ENCODE data around the gene NPB. TPM values are rescaled to one million over a fixed set of nuclear protein-coding genes. Genes with fewer than 3 reads are reported as not detected.
"Not testable (repeated sequence)": the region's sequence is repeated elsewhere in the genome, so short reads cannot be mapped to it uniquely, and the experiment has no call there.

NPB gene
- total and polyA plus RNA-seq, 4 donors: 1.1 to 4.4 (median 3.0) TPM

- Histone ChIP-seq H3K4me1 (ENCODE audit: control insufficient read depth, insufficient read depth, low read length) (peaks cover 18% of the 10 kb centered on the region), H3K4me3 (ENCODE audit: low read depth, low read length) (peak overlapping the region; percentile 31), H3K36me3 (ENCODE audit: control insufficient read depth, insufficient read depth, low read length) (peaks cover 69% of the 10 kb centered on the region)
- H3K27ac ChIP-seq (ENCODE audit: low read depth, low read length); H3K27me3 ChIP-seq (ENCODE audit: control insufficient read depth, insufficient read depth, low read length); DNase-seq (ENCODE audit: low read depth in 4 of 6, low spot score in 6 of 6); H3K9me3 ChIP-seq (ENCODE audit: control insufficient read depth, insufficient read depth, low read length): not testable (repeated sequence)
- WGBS (ENCODE audit: insufficient coverage): 29% methylated on average over 9 of the region's 9 CpGs
These were observed 16.3 kb downstream of the NPB start for GRCh38 chr17:81918333-81918669.

- H3K4me1 ChIP-seq (ENCODE audit: control insufficient read depth, insufficient read depth, low read length): peaks cover 25% of the 10 kb centered on the region
- DNase-seq (ENCODE audit: low read depth in 4 of 6, low spot score in 6 of 6): no peak
- peaks cover 67% of the 10 kb centered on the region for H3K36me3 ChIP-seq (ENCODE audit: control insufficient read depth, insufficient read depth, low read length)
- H3K9me3 ChIP-seq (ENCODE audit: control insufficient read depth, insufficient read depth, low read length): no peaks in the 10 kb centered on the region
- no peak overlapping the region for H3K4me3 ChIP-seq (ENCODE audit: low read depth, low read length)
- no peaks in the 10 kb centered on the region for H3K27me3 ChIP-seq (ENCODE audit: control insufficient read depth, insufficient read depth, low read length)
- H3K27ac ChIP-seq (ENCODE audit: low read depth, low read length): no peak overlapping the region
- WGBS (ENCODE audit: insufficient coverage): 97% methylated on average over 12 of the region's 15 CpGs
These were observed 17.0 kb downstream of the NPB start for GRCh38 chr17:81918832-81919545.

- Histone ChIP-seq H3K9me3 (ENCODE audit: control insufficient read depth, insufficient read depth, low read length) (no peaks in the 10 kb centered on the region), H3K4me1 (ENCODE audit: control insufficient read depth, insufficient read depth, low read length) (peaks cover 42% of the 10 kb centered on the region), H3K4me3 (ENCODE audit: low read depth, low read length) (no peak overlapping the region), H3K27ac (ENCODE audit: low read depth, low read length) (no peak overlapping the region), H3K27me3 (ENCODE audit: control insufficient read depth, insufficient read depth, low read length) (no peaks in the 10 kb centered on the region), H3K36me3 (ENCODE audit: control insufficient read depth, insufficient read depth, low read length) (peaks cover 52% of the 10 kb centered on the region)
- 90% methylated on average over 20 of the region's 33 CpGs for WGBS (ENCODE audit: insufficient coverage)
- no peak for DNase-seq (ENCODE audit: low read depth in 4 of 6, low spot score in 6 of 6)
These were observed 18.8 kb downstream of the NPB start for GRCh38 chr17:81920612-81921536.

GRCh38 chr17:81921537-81921862 is 19.5 kb downstream of the NPB start:
- H3K36me3 ChIP-seq (ENCODE audit: control insufficient read depth, insufficient read depth, low read length): peaks cover 51% of the 10 kb centered on the region
- DNase-seq (ENCODE audit: low read depth in 4 of 6, low spot score in 6 of 6): no peak
- peaks cover 48% of the 10 kb centered on the region for H3K4me1 ChIP-seq (ENCODE audit: control insufficient read depth, insufficient read depth, low read length)
- no peaks in the 10 kb centered on the region for H3K27me3 ChIP-seq (ENCODE audit: control insufficient read depth, insufficient read depth, low read length)
- no peak overlapping the region for H3K4me3 ChIP-seq (ENCODE audit: low read depth, low read length)
- WGBS (ENCODE audit: insufficient coverage): no CpG with 5 or more reads among the region's 3 CpGs
- H3K9me3 ChIP-seq (ENCODE audit: control insufficient read depth, insufficient read depth, low read length): no peaks in the 10 kb centered on the region
- H3K27ac ChIP-seq (ENCODE audit: low read depth, low read length): no peak overlapping the region

- 92% methylated on average over 16 of the region's 23 CpGs for WGBS (ENCODE audit: insufficient coverage)
- Histone ChIP-seq H3K4me3 (ENCODE audit: low read depth, low read length) (no peak overlapping the region), H3K4me1 (ENCODE audit: control insufficient read depth, insufficient read depth, low read length) (peaks cover 45% of the 10 kb centered on the region), H3K36me3 (ENCODE audit: control insufficient read depth, insufficient read depth, low read length) (peaks cover 51% of the 10 kb centered on the region), H3K27ac (ENCODE audit: low read depth, low read length) (no peak overlapping the region), H3K9me3 (ENCODE audit: control insufficient read depth, insufficient read depth, low read length) (no peaks in the 10 kb centered on the region), H3K27me3 (ENCODE audit: control insufficient read depth, insufficient read depth, low read length) (no peaks in the 10 kb centered on the region)
- no peak for DNase-seq (ENCODE audit: low read depth in 4 of 6, low spot score in 6 of 6)
These were observed 20.0 kb downstream of the NPB start for GRCh38 chr17:81921996-81922565.

- H3K27me3 ChIP-seq (ENCODE audit: control insufficient read depth, insufficient read depth, low read length): no peaks in the 10 kb centered on the region
- peaks cover 42% of the 10 kb centered on the region for H3K4me1 ChIP-seq (ENCODE audit: control insufficient read depth, insufficient read depth, low read length)
- peaks cover 51% of the 10 kb centered on the region for H3K36me3 ChIP-seq (ENCODE audit: control insufficient read depth, insufficient read depth, low read length)
- WGBS (ENCODE audit: insufficient coverage): 92% methylated on average over 49 of the region's 58 CpGs
- no peak overlapping the region for H3K4me3 ChIP-seq (ENCODE audit: low read depth, low read length)
- DNase-seq (ENCODE audit: low read depth in 4 of 6, low spot score in 6 of 6): no peak
- H3K9me3 ChIP-seq (ENCODE audit: control insufficient read depth, insufficient read depth, low read length): no peaks in the 10 kb centered on the region
- no peak overlapping the region for H3K27ac ChIP-seq (ENCODE audit: low read depth, low read length)
These were observed 20.7 kb downstream of the NPB start for GRCh38 chr17:81922566-81923301.

GRCh38 chr17:81923302-81924260 is 21.5 kb downstream of the NPB start:
- H3K27ac ChIP-seq (ENCODE audit: low read depth, low read length): no peak overlapping the region
- H3K9me3 ChIP-seq (ENCODE audit: control insufficient read depth, insufficient read depth, low read length): no peaks in the 10 kb centered on the region
- 39% methylated on average over 29 of the region's 32 CpGs for WGBS (ENCODE audit: insufficient coverage)
- peak in 1 of 6 donors; percentile 50 for DNase-seq (ENCODE audit: low read depth in 4 of 6, low spot score in 6 of 6)
- H3K4me1 ChIP-seq (ENCODE audit: control insufficient read depth, insufficient read depth, low read length): peaks cover 43% of the 10 kb centered on the region
- no peaks in the 10 kb centered on the region for H3K27me3 ChIP-seq (ENCODE audit: control insufficient read depth, insufficient read depth, low read length)
- no peak overlapping the region for H3K4me3 ChIP-seq (ENCODE audit: low read depth, low read length)
- H3K36me3 ChIP-seq (ENCODE audit: control insufficient read depth, insufficient read depth, low read length): peaks cover 51% of the 10 kb centered on the region

GRCh38 chr17:81924557-81925532 is 22.8 kb downstream of the NPB start:
- no peak overlapping the region for H3K4me3 ChIP-seq (ENCODE audit: low read depth, low read length)
- no peak overlapping the region for H3K27ac ChIP-seq (ENCODE audit: low read depth, low read length)
- 49% methylated on average over 15 of the region's 21 CpGs for WGBS (ENCODE audit: insufficient coverage)
- H3K27me3 ChIP-seq (ENCODE audit: control insufficient read depth, insufficient read depth, low read length): no peaks in the 10 kb centered on the region
- peaks cover 50% of the 10 kb centered on the region for H3K4me1 ChIP-seq (ENCODE audit: control insufficient read depth, insufficient read depth, low read length)
- peak in 1 of 6 donors; percentile 25 for DNase-seq (ENCODE audit: low read depth in 4 of 6, low spot score in 6 of 6)
- H3K36me3 ChIP-seq (ENCODE audit: control insufficient read depth, insufficient read depth, low read length): peaks cover 46% of the 10 kb centered on the region
- no peaks in the 10 kb centered on the region for H3K9me3 ChIP-seq (ENCODE audit: control insufficient read depth, insufficient read depth, low read length)
